T-helper 2 cell treated with Interferon-gamma antibody and Interleukin-4, amounts not matched to agents 5 μg/mL and 100 μg/mL, for 36 hours (primary cell): ENCODE measurements around the gene KRT86.
"Not testable (repeated sequence)": the region's sequence is repeated elsewhere in the genome, so short reads cannot be mapped to it uniquely, and the experiment has no call there.

Source experiments
- DNase-seq: peaks from one replicate; pipeline ENCODE4 v3.0.0; 2021; ENCODE audit warnings: low spot score
- H3K27ac Mint-ChIP-seq: one replicate; pipeline ENCODE4 v1.8.0; 2021; ENCODE audit warnings: mild to moderate bottlenecking, mixed read lengths
- H3K27me3 Mint-ChIP-seq: one replicate; pipeline ENCODE4 v1.8.0; 2021; ENCODE audit warnings: low read depth, mixed read lengths
- H3K36me3 Mint-ChIP-seq: one replicate; pipeline ENCODE4 v1.8.0; 2021; ENCODE audit warnings: low read depth, mixed read lengths
- H3K4me1 Mint-ChIP-seq: one replicate; pipeline ENCODE4 v1.8.0; 2021; ENCODE audit warnings: low read depth, mixed read lengths
- H3K4me3 Mint-ChIP-seq: one replicate; pipeline ENCODE4 v1.8.0; 2022; ENCODE audit warnings: mild to moderate bottlenecking, moderate library complexity, mixed read lengths
- H3K9me3 Mint-ChIP-seq: one replicate; pipeline ENCODE4 v1.8.0; 2021; ENCODE audit warnings: mixed read lengths

The KRT86 gene

DNA sequence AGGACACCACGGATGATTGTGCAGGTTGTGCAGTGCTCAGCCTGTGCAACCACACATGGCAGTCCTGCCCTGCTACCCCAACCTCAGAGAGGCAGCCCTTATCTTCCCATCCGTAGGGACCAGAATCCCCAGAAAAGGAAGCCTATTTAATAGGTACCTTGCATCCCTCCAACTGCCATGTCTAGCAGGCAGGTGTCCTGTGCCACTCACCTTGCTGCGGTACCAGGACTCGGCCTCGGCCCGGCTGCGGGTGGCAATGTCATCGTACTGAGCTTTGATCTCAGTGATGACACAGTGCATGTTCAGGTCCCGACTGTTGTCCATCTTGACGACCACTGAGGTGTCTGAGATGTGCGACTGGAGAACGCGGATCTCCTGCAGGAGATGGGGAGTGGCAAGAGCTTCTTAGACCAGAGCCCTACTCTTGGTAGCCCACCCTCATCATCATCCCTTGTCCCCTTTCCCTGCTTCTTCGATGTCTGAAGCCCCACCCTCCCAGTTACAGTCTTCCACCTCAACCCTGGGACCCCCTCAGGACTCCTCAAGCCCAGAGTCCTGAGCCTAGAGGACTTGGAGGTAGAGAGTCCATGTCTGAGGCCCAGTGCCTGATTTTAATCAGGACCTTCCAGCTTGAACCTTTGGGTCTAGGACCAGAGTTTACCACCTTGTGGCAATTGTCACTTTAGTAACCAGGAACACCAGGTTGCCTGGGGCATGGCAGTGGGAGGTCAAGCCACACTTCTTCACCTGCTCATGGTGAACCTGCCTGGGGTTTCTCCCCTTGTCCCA is 20.9 kb upstream of the KRT86 start:
- H3K9me3 Mint-ChIP-seq, result peaks cover 8% of the 10 kb centered on the region
- peaks cover 25% of the 10 kb centered on the region for H3K4me1 Mint-ChIP-seq
- H3K27me3 Mint-ChIP-seq, result peaks cover 45% of the 10 kb centered on the region
- no peak for DNase-seq
- peak overlapping the region; percentile 36 for H3K27ac Mint-ChIP-seq
- no peak overlapping the region for H3K4me3 Mint-ChIP-seq
- H3K36me3 Mint-ChIP-seq, result peaks cover 15% of the 10 kb centered on the region

DNA sequence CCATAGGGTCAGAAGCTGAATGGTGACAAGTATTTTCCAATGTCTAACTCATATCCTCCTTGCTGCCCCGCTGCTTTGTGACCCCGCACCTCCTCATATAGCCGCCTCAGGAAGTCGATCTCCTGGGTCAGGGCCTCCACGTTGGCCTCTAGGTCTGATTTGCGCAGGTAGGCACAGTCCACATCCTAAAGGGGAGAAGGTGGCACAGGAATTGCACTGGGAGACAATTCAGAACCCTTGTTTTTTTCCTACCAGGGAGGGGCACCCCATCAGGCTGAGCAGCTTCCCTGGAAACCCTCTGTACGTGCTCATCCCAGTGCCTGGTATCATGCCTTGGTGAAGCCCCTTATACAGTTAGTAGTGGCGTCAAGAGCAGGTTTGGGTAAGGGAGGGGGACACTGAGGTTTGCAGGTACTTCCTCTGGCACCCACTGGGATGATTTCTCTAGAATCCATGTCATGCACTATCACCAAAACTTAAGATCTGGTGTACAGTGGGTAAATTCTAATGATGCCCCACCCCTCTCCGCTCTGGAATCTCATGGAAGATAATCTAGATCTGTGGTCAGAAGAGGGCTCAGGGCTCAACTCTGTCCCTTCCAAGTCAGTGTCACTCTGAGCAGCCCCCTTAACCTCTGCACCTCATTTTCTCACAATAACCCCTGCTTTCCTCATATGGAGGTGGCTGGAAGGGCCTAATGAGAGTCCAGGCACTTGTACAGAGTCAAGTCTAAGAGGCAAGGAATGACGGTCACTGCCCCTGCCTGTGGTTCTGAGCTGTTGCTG is 20.1 kb upstream of the KRT86 start:
- H3K27me3 Mint-ChIP-seq, result peaks cover 52% of the 10 kb centered on the region
- H3K36me3 Mint-ChIP-seq, result peaks cover 15% of the 10 kb centered on the region
- no peak overlapping the region for H3K27ac Mint-ChIP-seq
- H3K9me3 Mint-ChIP-seq, result peaks cover 8% of the 10 kb centered on the region
- H3K4me3 Mint-ChIP-seq, result no peak overlapping the region
- peaks cover 24% of the 10 kb centered on the region for H3K4me1 Mint-ChIP-seq
- DNase-seq, result no peak

DNA sequence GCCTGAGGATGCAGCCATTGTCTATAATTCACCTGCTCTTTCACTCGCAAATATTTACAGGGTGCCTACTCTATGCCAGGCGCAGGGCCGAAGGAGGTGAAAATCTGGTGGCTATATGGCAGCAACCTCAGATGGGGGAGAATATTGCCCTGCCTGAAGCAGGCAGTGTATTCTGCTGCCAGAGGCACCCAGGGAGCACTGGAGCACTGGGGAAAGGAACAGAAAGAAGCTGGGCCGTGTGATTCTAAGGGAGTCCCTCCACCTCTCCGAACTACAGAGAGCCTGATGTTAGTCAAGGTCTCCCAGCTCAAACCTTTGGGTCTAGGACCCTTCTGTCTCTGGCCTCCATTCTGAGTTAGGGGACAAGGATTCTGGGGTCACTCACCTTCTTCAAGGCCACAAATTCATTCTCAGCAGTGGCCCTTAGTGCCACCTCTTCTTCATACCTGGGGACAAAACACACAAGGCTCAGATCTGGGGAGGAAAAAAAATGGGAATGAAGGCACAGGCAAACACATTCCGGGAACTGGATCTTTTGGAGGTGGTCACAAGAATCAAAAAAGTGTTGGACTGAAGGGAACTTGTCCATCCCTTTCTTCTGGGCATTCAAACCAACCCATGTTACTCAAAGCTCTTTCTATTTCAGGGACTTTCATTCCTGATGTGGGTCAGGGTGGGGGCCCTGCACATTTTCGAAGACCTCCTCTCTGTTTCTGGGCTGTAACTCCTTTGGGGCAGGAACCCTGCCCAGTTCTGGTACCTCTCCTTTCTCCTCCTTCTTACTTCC is 19.3 kb upstream of the KRT86 start:
- peaks cover 52% of the 10 kb centered on the region for H3K27me3 Mint-ChIP-seq
- peaks cover 9% of the 10 kb centered on the region for H3K36me3 Mint-ChIP-seq
- H3K4me3 Mint-ChIP-seq, result no peak overlapping the region
- H3K27ac Mint-ChIP-seq, result no peak overlapping the region
- peaks cover 21% of the 10 kb centered on the region for H3K4me1 Mint-ChIP-seq
- DNase-seq, result no peak
- peaks cover 8% of the 10 kb centered on the region for H3K9me3 Mint-ChIP-seq

DNA sequence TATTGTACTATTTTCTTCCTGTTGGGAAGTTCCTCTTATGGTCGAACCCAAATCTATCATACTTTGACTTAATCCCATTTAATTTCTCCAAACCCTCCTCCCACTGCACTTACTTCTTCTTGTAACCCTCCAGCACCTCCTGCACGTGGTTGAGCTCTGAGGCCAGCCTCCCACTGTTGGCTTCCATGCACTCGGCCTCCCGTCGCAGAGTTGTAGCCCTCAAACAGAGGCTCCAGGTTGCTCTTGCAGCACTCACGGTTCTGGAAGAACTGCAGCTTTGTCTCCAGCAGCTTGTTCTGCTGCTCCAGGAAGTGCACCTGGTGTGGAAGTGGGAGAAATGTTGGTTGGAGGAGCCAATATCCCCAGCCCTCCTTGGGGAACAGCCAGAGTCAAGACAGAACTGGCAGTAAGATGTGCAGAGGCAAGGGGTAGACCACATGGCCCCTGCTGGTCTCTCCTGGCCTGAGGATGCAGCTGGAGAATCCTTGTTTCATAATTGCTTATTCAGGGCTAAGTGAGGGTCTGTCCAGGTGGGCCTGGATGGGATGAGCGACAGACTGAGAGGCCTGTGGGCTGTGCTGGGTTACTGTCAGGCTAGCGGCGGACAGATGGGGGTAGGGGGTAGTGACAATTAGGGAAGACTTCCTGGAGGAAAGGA is 18.4 kb upstream of the KRT86 start:
- DNase-seq, result no peak
- H3K9me3 Mint-ChIP-seq, result peaks cover 8% of the 10 kb centered on the region
- peaks cover 26% of the 10 kb centered on the region for H3K4me1 Mint-ChIP-seq
- H3K36me3 Mint-ChIP-seq, result peaks cover 9% of the 10 kb centered on the region
- H3K27ac Mint-ChIP-seq, result no peak overlapping the region
- no peak overlapping the region for H3K4me3 Mint-ChIP-seq
- peaks cover 60% of the 10 kb centered on the region for H3K27me3 Mint-ChIP-seq

DNA sequence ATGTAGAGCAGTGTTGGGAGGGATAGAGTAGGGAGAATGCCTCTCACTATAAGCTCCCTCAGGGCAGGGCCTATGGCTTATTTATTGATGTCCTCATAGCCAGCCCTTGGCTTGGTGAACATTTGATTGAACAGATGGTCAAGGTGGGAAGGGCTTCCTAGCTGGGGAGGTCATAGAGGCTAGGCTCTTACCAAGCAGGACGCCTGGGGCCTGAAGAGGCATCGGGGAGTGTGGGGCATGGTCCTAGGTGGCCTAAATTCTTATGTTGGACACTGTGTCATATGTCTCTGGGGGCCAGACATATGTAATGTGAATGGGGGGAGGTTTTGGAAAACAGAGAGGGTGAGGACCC is 17.9 kb upstream of the KRT86 start:
- Mint-ChIP-seq H3K4me1 (peaks cover 21% of the 10 kb centered on the region), H3K27me3 (peaks cover 63% of the 10 kb centered on the region), H3K4me3 (no peak overlapping the region), H3K36me3 (peaks cover 6% of the 10 kb centered on the region), H3K9me3 (peaks cover 3% of the 10 kb centered on the region), H3K27ac (no peak overlapping the region)
- DNase-seq, result no peak

DNA sequence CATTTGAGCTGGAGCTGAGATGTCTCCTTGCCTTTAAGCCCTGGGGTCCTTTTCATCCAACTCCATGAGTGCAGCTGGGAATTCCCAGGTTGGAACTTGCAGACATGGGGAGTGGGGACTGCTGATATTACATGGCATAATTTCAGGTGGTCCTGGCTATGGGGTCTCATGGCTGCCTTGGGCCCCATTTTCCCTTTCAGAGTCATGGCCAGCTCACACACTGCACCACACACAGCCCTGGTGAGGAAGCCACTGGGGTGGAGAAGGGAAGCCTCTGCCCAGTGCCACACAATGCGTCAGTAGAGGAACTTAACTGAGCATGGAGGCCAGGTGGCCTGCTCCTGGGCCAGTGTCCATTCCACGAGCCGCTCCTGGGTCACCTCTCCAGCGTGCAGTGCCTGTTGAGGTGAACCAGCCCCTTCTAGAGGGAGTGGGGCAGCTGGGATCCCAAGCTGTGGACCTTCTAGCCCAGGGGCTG is 17.3 kb upstream of the KRT86 start:
- peaks cover 67% of the 10 kb centered on the region for H3K27me3 Mint-ChIP-seq
- no peaks in the 10 kb centered on the region for H3K9me3 Mint-ChIP-seq
- H3K4me1 Mint-ChIP-seq, result peaks cover 15% of the 10 kb centered on the region
- DNase-seq, result no peak
- no peak overlapping the region for H3K4me3 Mint-ChIP-seq
- H3K36me3 Mint-ChIP-seq, result peaks cover 3% of the 10 kb centered on the region
- no peak overlapping the region for H3K27ac Mint-ChIP-seq

DNA sequence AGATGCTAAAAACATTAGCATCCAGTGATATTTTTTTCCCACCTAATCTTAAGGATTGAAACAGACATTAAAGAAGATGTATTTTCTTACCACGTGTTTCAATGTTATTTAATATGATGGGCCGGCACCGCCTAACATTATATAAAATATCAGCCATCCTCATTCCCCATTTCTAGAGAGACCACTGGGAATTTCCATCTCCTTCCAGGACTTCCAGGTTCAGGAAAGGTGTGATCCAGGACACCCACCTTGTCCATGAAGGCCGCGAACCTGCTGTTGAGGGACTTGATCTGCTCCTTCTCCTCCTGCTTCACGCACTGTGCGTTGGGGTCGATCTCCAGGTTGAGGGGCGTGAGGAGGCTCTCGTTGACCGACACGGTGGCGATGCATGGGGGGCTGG is 16.5 kb upstream of the KRT86 start:
- H3K36me3 Mint-ChIP-seq, H3K9me3 Mint-ChIP-seq, DNase-seq, H3K27ac Mint-ChIP-seq, H3K4me3 Mint-ChIP-seq: not testable (repeated sequence)
- Mint-ChIP-seq H3K4me1 (peaks cover 10% of the 10 kb centered on the region), H3K27me3 (peaks cover 69% of the 10 kb centered on the region)

DNA sequence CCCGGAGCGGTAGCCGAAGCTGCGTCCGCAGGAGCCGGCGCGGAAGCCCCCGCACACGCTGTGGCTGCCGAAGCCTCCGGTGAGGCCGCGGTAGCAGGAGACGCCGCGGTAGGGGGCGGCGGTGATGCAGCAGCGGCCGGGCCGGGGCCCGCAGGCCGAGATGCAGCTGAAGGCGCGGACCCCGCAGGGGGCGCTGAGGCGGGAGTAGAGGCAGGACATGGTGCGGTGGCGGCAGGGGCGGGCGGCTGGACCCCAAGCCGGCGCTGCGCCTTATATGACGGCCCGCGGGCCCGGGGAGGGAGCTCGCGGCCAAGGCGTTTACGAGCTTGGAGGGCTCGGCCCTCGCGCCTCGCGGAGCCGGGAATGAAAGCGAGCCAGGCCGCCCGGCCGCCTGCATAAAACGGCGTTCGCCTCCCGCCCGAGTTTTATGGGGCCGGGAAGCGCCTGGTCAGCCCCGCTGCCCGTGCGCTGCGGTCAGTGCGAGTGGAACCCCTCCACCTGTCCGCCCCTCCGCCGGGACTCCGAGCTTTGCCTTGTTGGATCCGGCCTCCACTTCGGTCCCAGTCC is 16.0 kb upstream of the KRT86 start:
- H3K4me1 Mint-ChIP-seq, result peaks cover 10% of the 10 kb centered on the region
- H3K36me3 Mint-ChIP-seq, result no peaks in the 10 kb centered on the region
- no peak overlapping the region for H3K4me3 Mint-ChIP-seq
- no peak for DNase-seq
- peaks cover 69% of the 10 kb centered on the region for H3K27me3 Mint-ChIP-seq
- no peaks in the 10 kb centered on the region for H3K9me3 Mint-ChIP-seq
- no peak overlapping the region for H3K27ac Mint-ChIP-seq

DNA sequence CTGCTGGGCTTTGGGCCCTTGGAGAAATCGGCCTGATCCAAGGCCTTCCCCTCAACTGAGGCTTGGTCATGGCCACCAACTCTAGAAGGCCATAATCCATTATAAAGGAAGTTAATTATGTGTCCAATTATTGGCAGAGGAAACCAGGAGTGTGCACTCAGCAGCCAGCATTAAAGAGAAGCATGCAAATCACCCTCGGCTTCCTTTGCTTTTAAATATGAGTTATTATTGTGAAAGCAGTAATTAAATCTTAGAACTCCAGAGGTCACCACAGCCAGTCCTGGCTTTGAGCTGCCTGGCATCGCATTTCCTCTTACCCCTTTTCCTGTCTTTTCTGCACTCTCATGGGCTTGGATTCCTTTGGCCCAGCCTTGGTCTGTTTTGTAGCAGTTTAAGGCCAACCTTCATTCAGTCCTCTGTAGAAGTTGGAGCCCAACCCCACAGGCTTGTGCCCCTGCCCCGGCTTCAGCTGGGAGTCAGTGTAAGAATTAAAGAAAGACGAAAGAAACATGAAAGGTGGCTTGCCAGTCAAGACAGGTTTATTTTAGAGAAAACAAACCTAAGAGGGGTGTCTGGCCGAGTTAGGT is 14.7 kb upstream of the KRT86 start:
- Mint-ChIP-seq H3K4me1 (peaks cover 10% of the 10 kb centered on the region), H3K27me3 (peaks cover 71% of the 10 kb centered on the region), H3K36me3 (no peaks in the 10 kb centered on the region), H3K27ac (no peak overlapping the region), H3K4me3 (no peak overlapping the region), H3K9me3 (no peaks in the 10 kb centered on the region)
- no peak for DNase-seq

DNA sequence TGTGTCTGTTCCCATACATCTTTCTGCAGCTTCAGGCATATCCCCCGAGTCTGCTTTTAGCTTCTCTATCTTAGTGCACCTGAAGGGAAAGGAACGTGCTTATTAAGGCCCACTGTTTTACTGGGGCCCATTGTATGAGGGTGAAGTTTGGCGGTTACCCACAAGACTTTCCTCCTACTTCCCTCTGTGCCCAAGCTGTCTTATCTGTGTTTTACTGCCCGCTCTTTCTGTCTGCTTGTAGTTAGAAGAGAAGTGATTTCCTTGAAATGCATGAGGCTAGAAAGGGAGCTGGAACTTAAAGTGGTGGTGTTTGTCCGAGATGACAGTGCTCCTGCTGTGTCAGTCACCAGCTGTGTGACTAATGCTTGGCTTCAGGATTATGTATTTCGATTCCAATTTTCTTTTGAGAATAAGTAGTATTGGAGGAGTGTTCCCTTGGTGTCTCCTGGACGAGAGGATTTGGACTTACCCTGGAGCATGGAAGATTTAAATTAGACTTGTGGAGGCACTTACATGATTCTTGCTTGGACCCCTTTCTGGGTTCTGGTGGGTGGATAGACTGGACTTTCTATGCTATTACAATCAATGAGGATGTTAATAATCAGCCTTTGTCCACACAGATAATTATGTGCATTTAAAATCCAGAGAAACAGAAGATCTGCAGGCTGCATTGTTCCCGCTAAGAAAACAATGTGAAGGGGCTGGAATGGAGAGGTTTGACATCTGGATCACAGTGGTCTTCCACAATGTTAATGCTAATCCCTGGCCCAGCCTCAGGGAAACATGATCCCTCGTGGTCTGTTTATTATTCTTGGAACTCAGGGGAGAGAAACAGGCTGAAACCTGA is 13.9 kb upstream of the KRT86 start:
- H3K9me3 Mint-ChIP-seq, result no peaks in the 10 kb centered on the region
- DNase-seq, result no peak
- H3K27me3 Mint-ChIP-seq, result peaks cover 63% of the 10 kb centered on the region
- H3K27ac Mint-ChIP-seq, result no peak overlapping the region
- peaks cover 10% of the 10 kb centered on the region for H3K4me1 Mint-ChIP-seq
- no peaks in the 10 kb centered on the region for H3K36me3 Mint-ChIP-seq
- H3K4me3 Mint-ChIP-seq, result peak overlapping the region; percentile 43

DNA sequence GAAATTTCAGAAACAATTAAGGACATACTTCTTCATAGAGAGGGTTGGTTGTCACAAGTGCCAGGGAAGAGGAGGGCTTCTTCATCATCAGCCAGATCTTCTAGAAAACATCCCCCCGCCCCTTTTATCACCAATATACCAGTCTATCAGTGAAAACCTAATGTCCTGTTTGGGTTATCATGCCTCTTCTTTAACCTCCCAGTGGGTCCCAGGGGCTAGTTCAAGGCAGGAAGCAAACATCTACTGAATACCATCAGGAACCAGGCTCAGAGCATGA is 13.3 kb upstream of the KRT86 start:
- Mint-ChIP-seq H3K27me3 (peaks cover 58% of the 10 kb centered on the region), H3K4me1 (peaks cover 10% of the 10 kb centered on the region), H3K4me3 (no peak overlapping the region), H3K9me3 (no peaks in the 10 kb centered on the region), H3K27ac (no peak overlapping the region), H3K36me3 (no peaks in the 10 kb centered on the region)
- no peak for DNase-seq

DNA sequence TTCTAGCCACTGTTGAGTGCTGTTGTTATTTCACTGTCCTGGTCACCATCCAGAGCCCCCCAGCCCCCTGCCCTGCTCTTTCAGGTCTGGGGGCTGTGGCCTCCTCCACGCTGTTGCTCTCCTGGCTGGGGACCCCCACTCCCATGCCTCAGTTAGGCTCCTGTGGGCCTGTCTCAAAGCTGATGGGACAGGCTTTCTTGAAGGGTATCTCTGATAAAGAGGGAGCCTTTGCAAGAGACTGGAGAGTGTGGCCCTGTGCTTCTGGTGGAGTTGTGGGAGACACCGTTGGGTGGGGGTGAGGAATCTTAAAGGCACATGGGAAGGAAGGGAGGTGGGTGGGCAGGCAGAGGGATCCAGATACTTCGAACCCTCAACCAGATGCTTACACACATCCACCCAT is 12.2 kb upstream of the KRT86 start:
- H3K9me3 Mint-ChIP-seq, result no peaks in the 10 kb centered on the region
- no peak for DNase-seq
- H3K27me3 Mint-ChIP-seq, result peaks cover 46% of the 10 kb centered on the region
- H3K27ac Mint-ChIP-seq, result no peak overlapping the region
- H3K36me3 Mint-ChIP-seq, result no peaks in the 10 kb centered on the region
- no peak overlapping the region for H3K4me3 Mint-ChIP-seq
- H3K4me1 Mint-ChIP-seq, result peaks cover 10% of the 10 kb centered on the region
